DOHH2 (cell line): ENCODE results near the gene MCOLN1.

Experiments
- H3F3A ChIP-seq: fragments of 200-600 bp; sonication (generic), shearing (Covaris generic); 2 replicates; pipeline ENCODE4 v1.6.0; 2016; ENCODE audit warnings: antibody characterized with exemption, mild to moderate bottlenecking; ENCODE audit not compliant: control insufficient read depth, insufficient read depth
- H3K27ac ChIP-seq: fragments of 200-600 bp; sonication (generic); 2 replicates; pipeline ENCODE4 v1.5.1; 2014; ENCODE audit warnings: low read depth, mild to moderate bottlenecking, low read length, moderate library complexity
- H3K27me3 ChIP-seq: fragments of 200-600 bp; sonication (generic); 2 replicates; pipeline ENCODE4 v1.6.1; 2014; ENCODE audit warnings: mild to moderate bottlenecking, low read length, mixed read lengths; ENCODE audit not compliant: control insufficient read depth
- H3K36me3 ChIP-seq: fragments of 200-600 bp; sonication (generic); 2 replicates; pipeline ENCODE4 v1.6.1; 2014; ENCODE audit warnings: mild to moderate bottlenecking, low read length, moderate library complexity, mixed read lengths; ENCODE audit not compliant: control insufficient read depth
- H3K4me1 ChIP-seq: fragments of 200-600 bp; sonication (generic); 2 replicates; pipeline ENCODE4 v1.6.1; 2014; ENCODE audit warnings: mild to moderate bottlenecking, low read length, mixed read lengths; ENCODE audit not compliant: control insufficient read depth
- H3K4me2 ChIP-seq: fragments of 200-600 bp; sonication (generic); 2 replicates; pipeline ENCODE4 v1.6.0; 2014; ENCODE audit warnings: mild to moderate bottlenecking, low read length, moderate library complexity
- H3K4me3 ChIP-seq: fragments of 200-600 bp; sonication (generic); 2 replicates; pipeline ENCODE4 v1.5.1; 2014; ENCODE audit warnings: mild to moderate bottlenecking, low read length, mixed read lengths
- H3K79me2 ChIP-seq: fragments of 200-600 bp; sonication (generic); 2 replicates; pipeline ENCODE4 v1.6.1; 2014; ENCODE audit warnings: mild to moderate bottlenecking, low read length, mixed read lengths; ENCODE audit not compliant: control insufficient read depth
- H3K9me2 ChIP-seq: fragments of 200-600 bp; sonication (generic); replicated peaks from 2 replicates; pipeline ENCODE4 v1.6.1; 2014; ENCODE audit warnings: mild to moderate bottlenecking, low read length, mixed read lengths; ENCODE audit not compliant: control insufficient read depth
- H3K9me3 ChIP-seq: fragments of 200-600 bp; sonication (generic); 2 replicates; pipeline ENCODE4 v1.6.1; 2014; ENCODE audit warnings: antibody characterized with exemption, low read length, mixed read lengths; ENCODE audit not compliant: control insufficient read depth, insufficient read depth
- H4K20me1 ChIP-seq: fragments of 200-600 bp; sonication (generic); 2 replicates; pipeline ENCODE4 v1.6.0; 2014; ENCODE audit warnings: low read depth, mild to moderate bottlenecking, antibody characterized with exemption, low read length, moderate library complexity; ENCODE audit not compliant: control insufficient read depth, insufficient read depth
- CTCF ChIP-seq: fragments of 200-600 bp; sonication (generic); IDR thresholded peaks from one replicate; pipeline ENCODE4 v1.5.1; 2014; ENCODE audit warnings: antibody characterized with exemption, mild to moderate bottlenecking, low read depth, low read length; ENCODE audit not compliant: poor library complexity, severe bottlenecking
- EZH2phosphoT487 ChIP-seq: fragments of 200-600 bp; sonication (generic); IDR thresholded peaks from 2 replicates; pipeline ENCODE4 v1.6.1; 2017; ENCODE audit warnings: borderline replicate concordance, mild to moderate bottlenecking, antibody characterized with exemption, low read length, moderate library complexity, mixed read lengths

Gene MCOLN1

DNA sequence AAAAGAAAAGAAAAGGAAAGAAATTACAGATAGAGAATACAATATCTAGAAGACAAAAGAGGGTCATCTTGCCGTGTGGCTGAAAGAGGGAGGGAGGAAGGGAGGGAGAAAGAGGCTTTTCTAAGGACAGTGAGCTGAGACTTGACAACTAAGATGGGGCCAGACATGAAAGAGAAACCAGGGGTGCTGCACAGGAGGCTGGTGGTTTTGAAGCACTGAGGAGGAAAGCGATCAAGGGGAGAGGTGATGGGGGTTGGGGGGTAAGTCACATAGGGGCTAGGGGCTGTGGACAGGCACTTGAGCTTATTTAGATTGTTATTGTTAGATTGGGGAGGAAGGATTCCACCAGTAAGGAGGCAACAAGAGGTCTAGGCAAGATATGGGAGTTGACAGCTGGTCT is 30.4 kb downstream of the MCOLN1 start:
- no peaks in the 10 kb centered on the region for H4K20me1 ChIP-seq
- TF ChIP-seq EZH2phosphoT487 (no peak), CTCF (no peak)
- no peaks in the 10 kb centered on the region for H3K4me1 ChIP-seq
- H3K36me3 ChIP-seq, result peaks cover 33% of the 10 kb centered on the region; the same call in 1 of the 2 replicates
- no peaks in the 10 kb centered on the region for H3K79me2 ChIP-seq
- H3K4me3 ChIP-seq, result no peak overlapping the region
- H3K9me2 ChIP-seq, result no peaks in the 10 kb centered on the region
- no peaks in the 10 kb centered on the region for H3K27me3 ChIP-seq
- H3K4me2 ChIP-seq, result no peak overlapping the region
- no peaks in the 10 kb centered on the region for H3K9me3 ChIP-seq
- no peaks in the 10 kb centered on the region for H3F3A ChIP-seq
- no peak overlapping the region for H3K27ac ChIP-seq

DNA sequence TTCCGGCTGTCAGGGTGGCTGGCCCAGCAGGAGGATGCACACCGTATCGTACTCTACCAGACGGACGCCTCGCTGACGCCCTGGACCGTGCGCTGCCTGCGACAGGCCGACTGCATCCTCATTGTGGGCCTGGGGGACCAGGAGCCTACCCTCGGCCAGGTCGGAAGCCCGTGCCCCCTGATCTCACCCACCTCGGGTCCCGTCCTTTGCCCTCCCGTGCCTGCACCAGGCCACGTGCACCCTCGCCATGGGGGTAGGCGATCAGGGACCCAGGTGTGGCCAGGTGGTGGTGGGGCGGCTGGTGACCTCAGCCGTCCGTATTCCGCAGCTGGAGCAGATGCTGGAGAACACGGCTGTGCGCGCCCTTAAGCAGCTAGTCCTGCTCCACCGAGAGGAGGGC is 32.1 kb downstream of the MCOLN1 start:
- Histone ChIP-seq H3K4me1 (no peaks in the 10 kb centered on the region), H4K20me1 (no peaks in the 10 kb centered on the region), H3K79me2 (no peaks in the 10 kb centered on the region), H3F3A (no peaks in the 10 kb centered on the region), H3K9me2 (no peaks in the 10 kb centered on the region), H3K9me3 (no peaks in the 10 kb centered on the region), H3K4me3 (no peak overlapping the region), H3K27ac (no peak overlapping the region), H3K4me2 (no peak overlapping the region), H3K27me3 (no peaks in the 10 kb centered on the region), H3K36me3 (peaks cover 44% of the 10 kb centered on the region; the same call in 1 of the 2 replicates)
- no peak for TF ChIP-seq EZH2phosphoT487
- no peak for TF ChIP-seq CTCF

DNA sequence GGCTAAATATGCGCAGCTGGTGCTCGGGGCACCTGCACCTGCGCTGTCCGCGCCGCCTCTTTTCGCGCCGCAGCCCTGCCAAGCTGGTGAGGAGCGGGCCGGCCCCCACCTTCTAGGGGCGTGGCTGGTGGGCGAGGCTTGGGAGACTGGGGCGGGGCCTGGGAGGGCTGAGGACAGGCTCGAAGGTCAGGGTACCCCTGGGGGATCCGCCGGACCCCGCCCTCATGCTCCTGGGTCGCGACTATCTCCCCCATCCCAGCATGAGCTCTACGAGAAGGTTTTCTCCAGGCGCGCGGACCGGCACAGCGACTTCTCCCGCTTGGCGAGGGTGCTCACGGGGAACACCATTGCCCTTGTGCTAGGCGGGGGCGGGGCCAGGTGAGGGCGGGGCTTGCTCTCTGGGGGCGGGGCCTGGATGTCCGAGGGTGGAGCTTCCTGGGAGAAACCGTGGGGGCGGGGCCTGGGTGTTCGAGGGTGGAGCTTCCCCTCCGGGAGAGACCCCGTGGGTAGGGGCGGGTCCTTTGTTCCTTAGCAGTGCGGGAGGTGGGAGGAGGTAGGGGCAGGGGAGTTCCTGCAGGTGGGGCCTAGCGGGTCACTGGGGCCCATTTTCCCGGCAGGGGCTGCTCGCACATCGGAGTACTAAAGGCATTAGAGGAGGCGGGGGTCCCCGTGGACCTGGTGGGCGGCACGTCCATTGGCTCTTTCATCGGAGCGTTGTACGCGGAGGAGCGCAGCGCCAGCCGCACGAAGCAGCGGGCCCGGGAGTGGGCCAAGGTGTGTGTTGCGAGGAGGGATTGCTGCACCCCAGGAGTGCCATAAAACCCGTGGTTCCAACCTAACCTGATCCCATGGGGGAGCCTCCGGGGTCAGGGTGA is 32.8 kb downstream of the MCOLN1 start:
- Histone ChIP-seq H3K4me1 (no peaks in the 10 kb centered on the region), H3K4me2 (no peak overlapping the region), H3K27me3 (no peaks in the 10 kb centered on the region), H3K79me2 (no peaks in the 10 kb centered on the region), H3K9me3 (no peaks in the 10 kb centered on the region), H3K27ac (no peak overlapping the region), H3K9me2 (no peaks in the 10 kb centered on the region), H4K20me1 (no peaks in the 10 kb centered on the region), H3K36me3 (peaks cover 42% of the 10 kb centered on the region; the same call in 1 of the 2 replicates), H3K4me3 (no peak overlapping the region), H3F3A (no peaks in the 10 kb centered on the region)
- TF ChIP-seq EZH2phosphoT487 (no peak), CTCF (no peak)
